ENCODE measurements around the gene TJP1. TPM values are rescaled to one million over a fixed set of nuclear protein-coding genes. Genes with fewer than 3 reads are reported as not detected.

TJP1 gene
- total RNA-seq, 1 donor from 2014 or later, result 159 TPM

- H3K4me3 Mint-ChIP-seq, result peak overlapping the region; percentile 2
- peaks cover 5% of the 10 kb centered on the region for H3K9me3 Mint-ChIP-seq
- DNase-seq (ENCODE audit: low spot score in 2 of 2, unreplicated experiment in 2 of 2), result no peak
- no peaks in the 10 kb centered on the region for H3K27me3 Mint-ChIP-seq (ENCODE audit: low read depth)
- H3K36me3 Mint-ChIP-seq, result peaks cover 14% of the 10 kb centered on the region
- TF ChIP-seq CTCF (IDR thresholded peaks at IDR 0.05; ENCODE audit: unreplicated experiment), result no peak
- H3K27ac Mint-ChIP-seq, result peak overlapping the region; percentile 90
- peaks cover 77% of the 10 kb centered on the region for H3K4me1 Mint-ChIP-seq
These were observed 7.1 kb downstream of the TJP1 start for GRCh38 chr15:29815000-29815710.

GRCh38 chr15:29813009-29813408 lies 9.3 kb downstream of the TJP1 start:
- no peak for DNase-seq (ENCODE audit: low spot score in 2 of 2, unreplicated experiment in 2 of 2)
- no peaks in the 10 kb centered on the region for H3K27me3 Mint-ChIP-seq (ENCODE audit: low read depth)
- peak overlapping the region; percentile 11 for H3K27ac Mint-ChIP-seq
- no peak overlapping the region for H3K4me3 Mint-ChIP-seq
- H3K36me3 Mint-ChIP-seq, result peaks cover 16% of the 10 kb centered on the region
- TF ChIP-seq CTCF (IDR thresholded peaks at IDR 0.05; ENCODE audit: unreplicated experiment), result no peak
- peaks cover 5% of the 10 kb centered on the region for H3K9me3 Mint-ChIP-seq
- H3K4me1 Mint-ChIP-seq, result peaks cover 66% of the 10 kb centered on the region

- H3K4me1 Mint-ChIP-seq, result peaks cover 66% of the 10 kb centered on the region
These were observed 9.9 kb downstream of the TJP1 start for GRCh38 chr15:29812384-29812694.

GRCh38 chr15:29811691-29812383 lies 10.4 kb downstream of the TJP1 start:
- peak overlapping the region; percentile 72 for H3K27ac Mint-ChIP-seq
- H3K36me3 Mint-ChIP-seq, result peaks cover 9% of the 10 kb centered on the region
- H3K4me3 Mint-ChIP-seq, result no peak overlapping the region

More at GRCh38 chr15:29812384-29812694, 9.9 kb downstream of the TJP1 start:
- peaks cover 5% of the 10 kb centered on the region for H3K9me3 Mint-ChIP-seq
- H3K4me3 Mint-ChIP-seq, result no peak overlapping the region
- no peaks in the 10 kb centered on the region for H3K27me3 Mint-ChIP-seq (ENCODE audit: low read depth)
- no peak for TF ChIP-seq CTCF (IDR thresholded peaks at IDR 0.05; ENCODE audit: unreplicated experiment)
- H3K27ac Mint-ChIP-seq, result peak overlapping the region; percentile 72
- DNase-seq (ENCODE audit: low spot score in 2 of 2, unreplicated experiment in 2 of 2), result no peak
- H3K36me3 Mint-ChIP-seq, result peaks cover 12% of the 10 kb centered on the region

GRCh38 chr15:29805708-29806104 lies 16.6 kb downstream of the TJP1 start:
- Mint-ChIP-seq H3K27ac (no peak overlapping the region), H3K27me3 (ENCODE audit: low read depth) (no peaks in the 10 kb centered on the region), H3K4me3 (no peak overlapping the region), H3K4me1 (peaks cover 45% of the 10 kb centered on the region), H3K9me3 (no peaks in the 10 kb centered on the region), H3K36me3 (peaks cover 5% of the 10 kb centered on the region)
- no peak for DNase-seq (ENCODE audit: low spot score in 2 of 2, unreplicated experiment in 2 of 2)
- no peak for TF ChIP-seq CTCF (IDR thresholded peaks at IDR 0.05; ENCODE audit: unreplicated experiment)

More at GRCh38 chr15:29811691-29812383, 10.4 kb downstream of the TJP1 start:
- no peak for TF ChIP-seq CTCF (IDR thresholded peaks at IDR 0.05; ENCODE audit: unreplicated experiment)
- DNase-seq (ENCODE audit: low spot score in 2 of 2, unreplicated experiment in 2 of 2), result no peak
- peaks cover under 1% of the 10 kb centered on the region for H3K9me3 Mint-ChIP-seq
- H3K4me1 Mint-ChIP-seq, result peaks cover 61% of the 10 kb centered on the region
- no peaks in the 10 kb centered on the region for H3K27me3 Mint-ChIP-seq (ENCODE audit: low read depth)
